ENCODE results near the gene GPR82. TPM values are rescaled to one million over a fixed set of nuclear protein-coding genes. Genes with fewer than 3 reads are reported as not detected.

The GPR82 gene
- polyA plus RNA-seq, 2 of the 4 experiments (the other 2 are of a cell fraction), result not detected

GRCh38 chrX:41684940-41685339, 39.0 kb upstream of the GPR82 start:
- ATAC-seq, result no peak
- Histone ChIP-seq H3K4me1 (no peaks in the 10 kb centered on the region), H3K9me3 (no peaks in the 10 kb centered on the region), H3K4me2 (no peak overlapping the region), H3K27ac (no peak overlapping the region), H3K4me3 (no peak overlapping the region)
- FAIRE-seq, result no peak
- CTCF ChIA-PET, result no interaction called here
- TF ChIP-seq HES2 (IDR thresholded peaks at IDR 0.05) (no peak), RNF2 (IDR thresholded peaks at IDR 0.05; ENCODE audit: borderline replicate concordance, low read depth) (no peak), SREBF2 (IDR thresholded peaks at IDR 0.05) (no peak), ZNF302 (CRISPR knock-in tag; IDR thresholded peaks at IDR 0.05) (no peak), HDAC2 (IDR thresholded peaks at IDR 0.05) (no peak), POLR2A (IDR thresholded peaks at IDR 0.05; ENCODE audit: low read length) (no peak), FOSB (CRISPR knock-in tag; IDR thresholded peaks at IDR 0.05) (no peak), HOXA7 (CRISPR knock-in tag; IDR thresholded peaks at IDR 0.05) (no peak), EP300 (IDR thresholded peaks at IDR 0.05) (no peak), NR3C1 (IDR thresholded peaks at IDR 0.05) (no peak), ZFP36 (IDR thresholded peaks at IDR 0.05; ENCODE audit: borderline replicate concordance, partially characterized antibody) (no peak)
- TF ChIP-seq, protein P1, sequence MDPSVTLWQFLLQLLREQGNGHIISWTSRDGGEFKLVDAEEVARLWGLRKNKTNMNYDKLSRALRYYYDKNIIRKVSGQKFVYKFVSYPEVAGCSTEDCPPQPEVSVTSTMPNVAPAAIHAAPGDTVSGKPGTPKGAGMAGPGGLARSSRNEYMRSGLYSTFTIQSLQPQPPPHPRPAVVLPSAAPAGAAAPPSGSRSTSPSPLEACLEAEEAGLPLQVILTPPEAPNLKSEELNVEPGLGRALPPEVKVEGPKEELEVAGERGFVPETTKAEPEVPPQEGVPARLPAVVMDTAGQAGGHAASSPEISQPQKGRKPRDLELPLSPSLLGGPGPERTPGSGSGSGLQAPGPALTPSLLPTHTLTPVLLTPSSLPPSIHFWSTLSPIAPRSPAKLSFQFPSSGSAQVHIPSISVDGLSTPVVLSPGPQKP (IDR thresholded peaks at IDR 0.05; ENCODE audit: low read depth, low read length), result no peak
- TF ChIP-seq, protein P2, sequence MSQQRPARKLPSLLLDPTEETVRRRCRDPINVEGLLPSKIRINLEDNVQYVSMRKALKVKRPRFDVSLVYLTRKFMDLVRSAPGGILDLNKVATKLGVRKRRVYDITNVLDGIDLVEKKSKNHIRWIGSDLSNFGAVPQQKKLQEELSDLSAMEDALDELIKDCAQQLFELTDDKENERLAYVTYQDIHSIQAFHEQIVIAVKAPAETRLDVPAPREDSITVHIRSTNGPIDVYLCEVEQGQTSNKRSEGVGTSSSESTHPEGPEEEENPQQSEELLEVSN (IDR thresholded peaks at IDR 0.05; ENCODE audit: borderline replicate concordance, low read depth), result no peak
- TF ChIP-seq, protein P3, sequence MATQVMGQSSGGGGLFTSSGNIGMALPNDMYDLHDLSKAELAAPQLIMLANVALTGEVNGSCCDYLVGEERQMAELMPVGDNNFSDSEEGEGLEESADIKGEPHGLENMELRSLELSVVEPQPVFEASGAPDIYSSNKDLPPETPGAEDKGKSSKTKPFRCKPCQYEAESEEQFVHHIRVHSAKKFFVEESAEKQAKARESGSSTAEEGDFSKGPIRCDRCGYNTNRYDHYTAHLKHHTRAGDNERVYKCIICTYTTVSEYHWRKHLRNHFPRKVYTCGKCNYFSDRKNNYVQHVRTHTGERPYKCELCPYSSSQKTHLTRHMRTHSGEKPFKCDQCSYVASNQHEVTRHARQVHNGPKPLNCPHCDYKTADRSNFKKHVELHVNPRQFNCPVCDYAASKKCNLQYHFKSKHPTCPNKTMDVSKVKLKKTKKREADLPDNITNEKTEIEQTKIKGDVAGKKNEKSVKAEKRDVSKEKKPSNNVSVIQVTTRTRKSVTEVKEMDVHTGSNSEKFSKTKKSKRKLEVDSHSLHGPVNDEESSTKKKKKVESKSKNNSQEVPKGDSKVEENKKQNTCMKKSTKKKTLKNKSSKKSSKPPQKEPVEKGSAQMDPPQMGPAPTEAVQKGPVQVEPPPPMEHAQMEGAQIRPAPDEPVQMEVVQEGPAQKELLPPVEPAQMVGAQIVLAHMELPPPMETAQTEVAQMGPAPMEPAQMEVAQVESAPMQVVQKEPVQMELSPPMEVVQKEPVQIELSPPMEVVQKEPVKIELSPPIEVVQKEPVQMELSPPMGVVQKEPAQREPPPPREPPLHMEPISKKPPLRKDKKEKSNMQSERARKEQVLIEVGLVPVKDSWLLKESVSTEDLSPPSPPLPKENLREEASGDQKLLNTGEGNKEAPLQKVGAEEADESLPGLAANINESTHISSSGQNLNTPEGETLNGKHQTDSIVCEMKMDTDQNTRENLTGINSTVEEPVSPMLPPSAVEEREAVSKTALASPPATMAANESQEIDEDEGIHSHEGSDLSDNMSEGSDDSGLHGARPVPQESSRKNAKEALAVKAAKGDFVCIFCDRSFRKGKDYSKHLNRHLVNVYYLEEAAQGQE (IDR thresholded peaks at IDR 0.05), result no peak
- DNase-seq (ENCODE audit: low read depth in 1 of 2, low spot score in 1 of 2), result no peak
- 97% methylated on average over 2 of the region's 2 CpGs for WGBS (ENCODE audit: missing lambda C conversion rate)
- POLR2A ChIA-PET, result no interaction called here

- no peak overlapping the region for H3K4me2 ChIP-seq
- ChIA-PET POLR2A (no interaction called here), CTCF (interaction anchor here (0.6 kb wide), 1 partner anchor 238 kb away, joined by 3 read pairs; no protein-coding TSS in a partner anchor)
- no peak overlapping the region for H3K27ac ChIP-seq
- DNase-seq (ENCODE audit: low read depth in 1 of 2, low spot score in 1 of 2) (no peak), FAIRE-seq (peak; percentile 87), ATAC-seq (no peak)
- no peaks in the 10 kb centered on the region for H3K4me1 ChIP-seq
- H3K4me3 ChIP-seq, result no peak overlapping the region
- WGBS (ENCODE audit: missing lambda C conversion rate), result 83% methylated on average over 4 of the region's 4 CpGs
- no peaks in the 10 kb centered on the region for H3K9me3 ChIP-seq
- no peak for TF ChIP-seq EHMT2 (IDR thresholded peaks at IDR 0.05; ENCODE audit: low read depth)
- TF ChIP-seq ZNF302 (CRISPR knock-in tag; IDR thresholded peaks at IDR 0.05), result no peak
- TF ChIP-seq RCOR1 (IDR thresholded peaks at IDR 0.05; ENCODE audit: low read depth, low read length), result no peak
- no peak for TF ChIP-seq JUNB (IDR thresholded peaks at IDR 0.05)
- no peak for TF ChIP-seq HOXB5 (CRISPR knock-in tag; IDR thresholded peaks at IDR 0.05)
- TF ChIP-seq NPAS2 (CRISPR knock-in tag; IDR thresholded peaks at IDR 0.05; ENCODE audit: borderline replicate concordance), result no peak
- TF ChIP-seq, protein P4, sequence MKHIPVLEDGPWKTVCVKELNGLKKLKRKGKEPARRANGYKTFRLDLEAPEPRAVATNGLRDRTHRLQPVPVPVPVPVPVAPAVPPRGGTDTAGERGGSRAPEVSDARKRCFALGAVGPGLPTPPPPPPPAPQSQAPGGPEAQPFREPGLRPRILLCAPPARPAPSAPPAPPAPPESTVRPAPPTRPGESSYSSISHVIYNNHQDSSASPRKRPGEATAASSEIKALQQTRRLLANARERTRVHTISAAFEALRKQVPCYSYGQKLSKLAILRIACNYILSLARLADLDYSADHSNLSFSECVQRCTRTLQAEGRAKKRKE (CRISPR knock-in tag; IDR thresholded peaks at IDR 0.05; ENCODE audit: low read depth), result no peak
- TF ChIP-seq CTCF (IDR thresholded peaks at IDR 0.05), result no peak
- no peak for TF ChIP-seq MAX (IDR thresholded peaks at IDR 0.05)
- TF ChIP-seq HOXA7 (CRISPR knock-in tag; IDR thresholded peaks at IDR 0.05), result no peak
- TF ChIP-seq EHF (CRISPR knock-in tag; IDR thresholded peaks at IDR 0.05), result no peak
- no peak for TF ChIP-seq CBX8 (IDR thresholded peaks at IDR 0.05)
- TF ChIP-seq FOSL2 (IDR thresholded peaks at IDR 0.05), result no peak
- no peak for TF ChIP-seq FOSL2 (CRISPR knock-in tag; IDR thresholded peaks at IDR 0.05)
- TF ChIP-seq, protein P1 (IDR thresholded peaks at IDR 0.05; ENCODE audit: low read depth, low read length), result no peak
- TF ChIP-seq BCL3 (IDR thresholded peaks at IDR 0.05), result no peak
- no peak for TF ChIP-seq HES2 (IDR thresholded peaks at IDR 0.05)
Measured at GRCh38 chrX:41686788-41687187, 37.2 kb upstream of the GPR82 start.

All from A549 (cell line).